HL-60/S4 (cell line): ENCODE results near the gene ARFGEF3.

Experiments
- in situ Hi-C: fragments of 300-500 bp; cut with MboI; formaldehyde crosslinking; loops from 2 replicates; pipeline ENCODE4 v1.14.3; 2022; ENCODE audit warnings: low sequenced_read_pairs

ARFGEF3 gene

GRCh38 chr6:138161338-138162110 is at the start of gene ARFGEF3:
Gene ARFGEF3, plus strand, starts transcription at chr6:138161939. Its CDS starts 148 bp downstream, at chr6:138162087.
- in situ Hi-C loops, result no loop called here

GRCh38 chr6:138113588-138114210 is 48.0 kb upstream of the ARFGEF3 start:
- in situ Hi-C loops, result loop anchor here (5.0 to 25.0 kb wide), 4 partner anchors 111 to 1249 kb away; partner anchors contain the start of genes CCDC28A and CITED2

GRCh38 chr6:138115201-138115600 is 46.5 kb upstream of the ARFGEF3 start:
- in situ Hi-C loops, result loop anchor here (5.0 to 25.0 kb wide), 4 partner anchors 392 to 1247 kb away; partner anchors contain the start of genes CCDC28A and CITED2

GRCh38 chr6:138115877-138116660 is 45.7 kb upstream of the ARFGEF3 start:
- in situ Hi-C loops, result loop anchor here (5.0 to 25.0 kb wide), 4 partner anchors 391 to 1246 kb away; partner anchors contain the start of genes CCDC28A and CITED2

- in situ Hi-C loops, result loop anchor here (5.0 to 25.0 kb wide), 4 partner anchors 391 to 1246 kb away; partner anchors contain the start of genes CCDC28A and CITED2
These were observed 45.1 kb upstream of the ARFGEF3 start for GRCh38 chr6:138116661-138116999.

GRCh38 chr6:138117376-138117914 is 44.3 kb upstream of the ARFGEF3 start:
- in situ Hi-C loops, result loop anchor here (5.0 to 25.0 kb wide), 4 partner anchors 390 to 1245 kb away; partner anchors contain the start of genes CCDC28A and CITED2

GRCh38 chr6:138119229-138119628 is 42.5 kb upstream of the ARFGEF3 start:
- in situ Hi-C loops, result loop anchor here (5.0 to 25.0 kb wide), 4 partner anchors 388 to 1243 kb away; partner anchors contain the start of genes CCDC28A and CITED2

- in situ Hi-C loops, result loop anchor here (5.0 to 25.0 kb wide), 4 partner anchors 387 to 1242 kb away; partner anchors contain the start of genes CCDC28A and CITED2
These were observed 41.8 kb upstream of the ARFGEF3 start for GRCh38 chr6:138119976-138120375.

GRCh38 chr6:138124096-138124495 is 37.6 kb upstream of the ARFGEF3 start:
- in situ Hi-C loops, result loop anchor here (25.0 kb wide), 3 partner anchors 437 to 1238 kb away; partner anchors contain the start of genes CCDC28A and CITED2

GRCh38 chr6:138128096-138128495 is 33.6 kb upstream of the ARFGEF3 start:
- in situ Hi-C loops, result no loop called here

- in situ Hi-C loops, result no loop called here
These were observed 32.5 kb upstream of the ARFGEF3 start for GRCh38 chr6:138129190-138129589.

- in situ Hi-C loops, result no loop called here
These were observed 18.9 kb upstream of the ARFGEF3 start for GRCh38 chr6:138142806-138143205.

GRCh38 chr6:138145402-138145801 is 16.3 kb upstream of the ARFGEF3 start:
- in situ Hi-C loops, result no loop called here

GRCh38 chr6:138146544-138146943 is 15.2 kb upstream of the ARFGEF3 start:
- in situ Hi-C loops, result no loop called here

- in situ Hi-C loops, result no loop called here
These were observed 6.3 kb upstream of the ARFGEF3 start for GRCh38 chr6:138155443-138155842.

- in situ Hi-C loops, result no loop called here
These were observed 3.6 kb upstream of the ARFGEF3 start for GRCh38 chr6:138157986-138158638.

- in situ Hi-C loops, result no loop called here
These were observed 2.5 kb upstream of the ARFGEF3 start for GRCh38 chr6:138159246-138159645.

- in situ Hi-C loops, result no loop called here
These were observed 1.2 kb upstream of the ARFGEF3 start for GRCh38 chr6:138160329-138161087.

GRCh38 chr6:138161088-138161337 is 726 bp upstream of the ARFGEF3 start:
- in situ Hi-C loops, result no loop called here
